Activated T-helper 17 cell treated with anti-CD3 and anti-CD28 coated beads, Interleukin-2, amount 50 U/mL, for 72 hours (primary cell): ENCODE measurements around the gene LAPTM5. TPM values are rescaled to one million over a fixed set of nuclear protein-coding genes. Genes with fewer than 3 reads are reported as not detected.
A peak's percentile ranks its signal among the peaks of the same experiment; 100 is the strongest.

Experiments used
- ATAC-seq: fragments of 150-1000 bp; cut with Tn5 transposase; replicated peaks from 2 replicates; pipeline ENCODE4 v1.10.0; 2021; ENCODE audit warnings: mild to moderate bottlenecking, moderate library complexity
- H3K27ac Mint-ChIP-seq: one replicate; pipeline ENCODE4 v1.8.0; 2022; ENCODE audit warnings: mixed read lengths
- H3K27me3 Mint-ChIP-seq: one replicate; pipeline ENCODE4 v1.8.0; 2022; ENCODE audit warnings: mixed read lengths
- H3K36me3 Mint-ChIP-seq: one replicate; pipeline ENCODE4 v1.8.0; 2022; ENCODE audit warnings: low read depth, mild to moderate bottlenecking, mixed read lengths
- H3K4me1 Mint-ChIP-seq: one replicate; pipeline ENCODE4 v1.8.0; 2022; ENCODE audit warnings: mixed read lengths
- H3K4me3 Mint-ChIP-seq: one replicate; pipeline ENCODE4 v1.8.0; 2022; ENCODE audit warnings: mild to moderate bottlenecking, mixed read lengths
- H3K9me3 Mint-ChIP-seq: one replicate; pipeline ENCODE4 v1.8.0; 2022; ENCODE audit warnings: mixed read lengths
- total RNA-seq, 2 donors: library from RNA; stranded (reverse); gene quantifications; one replicate each; pipeline ENCODE4 v1.2.3, GENCODE V29; 2022

The LAPTM5 gene
- total RNA-seq, 2 donors from 2014 or later: 316 to 333 TPM

- no peaks in the 10 kb centered on the region for H3K36me3 Mint-ChIP-seq
- H3K4me1 Mint-ChIP-seq: peaks cover 5% of the 10 kb centered on the region
- peak overlapping the region; percentile 25 for H3K4me3 Mint-ChIP-seq
- peaks cover 37% of the 10 kb centered on the region for H3K27me3 Mint-ChIP-seq
- peak; percentile 21 for ATAC-seq
- no peaks in the 10 kb centered on the region for H3K9me3 Mint-ChIP-seq
- H3K27ac Mint-ChIP-seq: no peak overlapping the region
Measured at GRCh38 chr1:30685796-30686165, 71.8 kb downstream of the LAPTM5 start.

GRCh38 chr1:30684881-30685795 is 72.4 kb downstream of the LAPTM5 start:
- Mint-ChIP-seq H3K4me1 (peaks cover 5% of the 10 kb centered on the region), H3K36me3 (no peaks in the 10 kb centered on the region), H3K9me3 (no peaks in the 10 kb centered on the region), H3K27ac (no peak overlapping the region), H3K4me3 (peak overlapping the region; percentile 41), H3K27me3 (peaks cover 34% of the 10 kb centered on the region)
- ATAC-seq: peak; percentile 79

- H3K36me3 Mint-ChIP-seq: no peaks in the 10 kb centered on the region
- no peak overlapping the region for H3K27ac Mint-ChIP-seq
- peaks cover 34% of the 10 kb centered on the region for H3K27me3 Mint-ChIP-seq
Measured at GRCh38 chr1:30684259-30684658, 73.3 kb downstream of the LAPTM5 start.

GRCh38 chr1:30683699-30684098 is 73.9 kb downstream of the LAPTM5 start:
- H3K27ac Mint-ChIP-seq: no peak overlapping the region
- no peaks in the 10 kb centered on the region for H3K36me3 Mint-ChIP-seq
- H3K4me1 Mint-ChIP-seq: peaks cover 5% of the 10 kb centered on the region
- no peak overlapping the region for H3K4me3 Mint-ChIP-seq
- H3K9me3 Mint-ChIP-seq: no peaks in the 10 kb centered on the region
- no peak for ATAC-seq
- H3K27me3 Mint-ChIP-seq: peaks cover 37% of the 10 kb centered on the region

More at GRCh38 chr1:30684259-30684658, 73.3 kb downstream of the LAPTM5 start:
- Mint-ChIP-seq H3K4me1 (peaks cover 5% of the 10 kb centered on the region), H3K4me3 (peak overlapping the region; percentile 41), H3K9me3 (no peaks in the 10 kb centered on the region)
- no peak for ATAC-seq

Other genes with a start within 250 kb of the LAPTM5 start
- under 1 TPM; 0.26 to 0.52 TPM for gene MATN1, start 34.2 kb downstream of the LAPTM5 start, total RNA-seq
- under 1 TPM in 1 of 2 donors, not detected in 1; 0.11 TPM for gene SDC3, start 151.0 kb upstream of the LAPTM5 start, total RNA-seq